ENCODE results near the gene PGLYRP4.

DNA sequence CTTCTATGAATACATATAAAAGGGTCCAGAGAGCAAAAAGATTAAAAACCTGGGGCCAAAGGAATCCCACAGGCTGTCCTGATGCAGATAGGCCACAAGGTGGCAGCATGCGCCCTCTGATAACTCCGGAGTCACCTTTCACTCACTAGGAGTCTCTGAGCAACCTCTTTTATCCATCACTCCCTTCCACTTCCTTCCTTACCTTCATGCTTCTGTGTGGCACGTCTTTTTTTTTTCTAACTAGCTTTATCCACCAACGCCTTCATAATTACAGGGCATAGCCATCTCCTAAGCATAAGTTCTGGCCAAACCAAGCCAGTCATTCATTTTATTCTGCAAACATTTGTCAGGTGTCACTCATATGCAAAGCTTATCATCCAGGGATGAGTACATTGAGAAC is 3.9 kb upstream of the PGLYRP4 start:
- TF ChIP-seq, protein P1, sequence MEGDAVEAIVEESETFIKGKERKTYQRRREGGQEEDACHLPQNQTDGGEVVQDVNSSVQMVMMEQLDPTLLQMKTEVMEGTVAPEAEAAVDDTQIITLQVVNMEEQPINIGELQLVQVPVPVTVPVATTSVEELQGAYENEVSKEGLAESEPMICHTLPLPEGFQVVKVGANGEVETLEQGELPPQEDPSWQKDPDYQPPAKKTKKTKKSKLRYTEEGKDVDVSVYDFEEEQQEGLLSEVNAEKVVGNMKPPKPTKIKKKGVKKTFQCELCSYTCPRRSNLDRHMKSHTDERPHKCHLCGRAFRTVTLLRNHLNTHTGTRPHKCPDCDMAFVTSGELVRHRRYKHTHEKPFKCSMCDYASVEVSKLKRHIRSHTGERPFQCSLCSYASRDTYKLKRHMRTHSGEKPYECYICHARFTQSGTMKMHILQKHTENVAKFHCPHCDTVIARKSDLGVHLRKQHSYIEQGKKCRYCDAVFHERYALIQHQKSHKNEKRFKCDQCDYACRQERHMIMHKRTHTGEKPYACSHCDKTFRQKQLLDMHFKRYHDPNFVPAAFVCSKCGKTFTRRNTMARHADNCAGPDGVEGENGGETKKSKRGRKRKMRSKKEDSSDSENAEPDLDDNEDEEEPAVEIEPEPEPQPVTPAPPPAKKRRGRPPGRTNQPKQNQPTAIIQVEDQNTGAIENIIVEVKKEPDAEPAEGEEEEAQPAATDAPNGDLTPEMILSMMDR (IDR thresholded peaks at IDR 0.05 in 4 of 5, conservative IDR thresholded peaks at IDR 0.05 in 1 of 5): peak; percentile 75 to 92 (median 83)
- TF ChIP-seq POLR2A (IDR thresholded peaks at IDR 0.05): no peak

Data from gastrocnemius medialis (tissue), 4 donors.